Glutamatergic neuron (in vitro differentiated cells): ENCODE data around the gene AMBRA1. TPM values are rescaled to one million over a fixed set of nuclear protein-coding genes. Genes with fewer than 3 reads are reported as not detected.
A peak's percentile ranks its signal among the peaks of the same experiment; 100 is the strongest.

Experiments used
- DNase-seq: peaks from one replicate; pipeline ENCODE4 v3.0.0; 2022
- H3K27ac Mint-ChIP-seq: one replicate; pipeline ENCODE4 v1.8.0; 2020; ENCODE audit warnings: mild to moderate bottlenecking, mixed read lengths, inconsistent platforms; ENCODE audit not compliant: unreplicated experiment
- H3K27me3 Mint-ChIP-seq: one replicate; pipeline ENCODE4 v1.8.0; 2020; ENCODE audit warnings: mild to moderate bottlenecking, moderate library complexity, mixed read lengths, inconsistent platforms; ENCODE audit not compliant: unreplicated experiment
- H3K36me3 Mint-ChIP-seq: one replicate; pipeline ENCODE4 v1.8.0; 2020; ENCODE audit warnings: mild to moderate bottlenecking, mixed read lengths, inconsistent platforms; ENCODE audit not compliant: unreplicated experiment
- H3K4me1 Mint-ChIP-seq: one replicate; pipeline ENCODE4 v1.8.0; 2020; ENCODE audit warnings: mild to moderate bottlenecking, low read depth, mixed read lengths, inconsistent platforms; ENCODE audit not compliant: unreplicated experiment
- H3K4me3 Mint-ChIP-seq: one replicate; pipeline ENCODE4 v1.8.0; 2020; ENCODE audit warnings: mild to moderate bottlenecking, mixed read lengths, inconsistent platforms; ENCODE audit not compliant: unreplicated experiment
- H3K9me3 Mint-ChIP-seq: one replicate; pipeline ENCODE4 v1.8.0; 2020; ENCODE audit warnings: mild to moderate bottlenecking, moderate library complexity, mixed read lengths, inconsistent platforms; ENCODE audit not compliant: unreplicated experiment
- CTCF ChIP-seq: fragments of 200-600 bp; sonication (generic); IDR thresholded peaks from one replicate; pipeline ENCODE4 v1.5.0; 2021; ENCODE audit not compliant: partially characterized antibody, unreplicated experiment
- total RNA-seq: library from RNA; stranded (reverse); fragmentation: NEBNext Ultra II Directional; extraction: Animal tissue kit (Norgen Biotek cat#: 25700); gene quantifications from one replicate; pipeline ENCODE4 v1.2.1, GENCODE V29; 2021; ENCODE audit not compliant: unreplicated experiment

AMBRA1 gene
- total RNA-seq, 1 donor from 2014 or later = 49.0 TPM

- TF ChIP-seq CTCF = no peak
- Mint-ChIP-seq H3K27ac (no peak overlapping the region), H3K27me3 (peaks cover 19% of the 10 kb centered on the region), H3K9me3 (peaks cover 22% of the 10 kb centered on the region), H3K4me3 (peak overlapping the region; percentile 78), H3K36me3 (peaks cover 10% of the 10 kb centered on the region), H3K4me1 (peaks cover 24% of the 10 kb centered on the region)
- no peak for DNase-seq
Measured at GRCh38 chr11:46388619-46389449, 205.0 kb downstream of the AMBRA1 start.

GRCh38 chr11:46387919-46388618 lies 205.8 kb downstream of the AMBRA1 start:
- peak overlapping the region; percentile 64 for H3K4me3 Mint-ChIP-seq
- peaks cover 27% of the 10 kb centered on the region for H3K4me1 Mint-ChIP-seq
- DNase-seq = no peak
- peaks cover 19% of the 10 kb centered on the region for H3K27me3 Mint-ChIP-seq
- peaks cover 26% of the 10 kb centered on the region for H3K9me3 Mint-ChIP-seq
- peaks cover 10% of the 10 kb centered on the region for H3K36me3 Mint-ChIP-seq
- no peak for TF ChIP-seq CTCF
- no peak overlapping the region for H3K27ac Mint-ChIP-seq

- Mint-ChIP-seq H3K9me3 (peaks cover 21% of the 10 kb centered on the region), H3K27me3 (peaks cover 14% of the 10 kb centered on the region), H3K27ac (peak overlapping the region; percentile 43)
Measured at GRCh38 chr11:46387456-46387855, 206.4 kb downstream of the AMBRA1 start.

GRCh38 chr11:46386674-46387073 lies 207.1 kb downstream of the AMBRA1 start:
- Mint-ChIP-seq H3K27me3 (peaks cover 14% of the 10 kb centered on the region), H3K36me3 (peaks cover 10% of the 10 kb centered on the region), H3K27ac (no peak overlapping the region), H3K4me3 (peak overlapping the region; percentile 32), H3K9me3 (peaks cover 21% of the 10 kb centered on the region), H3K4me1 (peaks cover 23% of the 10 kb centered on the region)
- no peak for DNase-seq
- TF ChIP-seq CTCF = no peak

More at GRCh38 chr11:46387456-46387855, 206.4 kb downstream of the AMBRA1 start:
- peaks cover 23% of the 10 kb centered on the region for H3K4me1 Mint-ChIP-seq
- no peak for DNase-seq
- H3K36me3 Mint-ChIP-seq = peaks cover 10% of the 10 kb centered on the region
- TF ChIP-seq CTCF = no peak
- H3K4me3 Mint-ChIP-seq = no peak overlapping the region
